Putamen (tissue), 1 donor: ENCODE data around the gene CLEC4F.

Experiments
- DNase-seq: peaks from one replicate; pipeline ENCODE4 v3.0.0-alpha.2; 2016; ENCODE audit warnings: low spot score

CLEC4F gene, protein sequence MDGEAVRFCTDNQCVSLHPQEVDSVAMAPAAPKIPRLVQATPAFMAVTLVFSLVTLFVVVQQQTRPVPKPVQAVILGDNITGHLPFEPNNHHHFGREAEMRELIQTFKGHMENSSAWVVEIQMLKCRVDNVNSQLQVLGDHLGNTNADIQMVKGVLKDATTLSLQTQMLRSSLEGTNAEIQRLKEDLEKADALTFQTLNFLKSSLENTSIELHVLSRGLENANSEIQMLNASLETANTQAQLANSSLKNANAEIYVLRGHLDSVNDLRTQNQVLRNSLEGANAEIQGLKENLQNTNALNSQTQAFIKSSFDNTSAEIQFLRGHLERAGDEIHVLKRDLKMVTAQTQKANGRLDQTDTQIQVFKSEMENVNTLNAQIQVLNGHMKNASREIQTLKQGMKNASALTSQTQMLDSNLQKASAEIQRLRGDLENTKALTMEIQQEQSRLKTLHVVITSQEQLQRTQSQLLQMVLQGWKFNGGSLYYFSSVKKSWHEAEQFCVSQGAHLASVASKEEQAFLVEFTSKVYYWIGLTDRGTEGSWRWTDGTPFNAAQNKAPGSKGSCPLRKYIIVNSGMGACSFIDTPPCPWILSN

GRCh38 chr2:70820499-70820898 lies at the start of gene CLEC4F:
Gene CLEC4F, minus strand, starts transcription at chr2:70820599. Its CDS starts 76 bp downstream, at chr2:70820523.
- DNase-seq = no peak

DNA sequence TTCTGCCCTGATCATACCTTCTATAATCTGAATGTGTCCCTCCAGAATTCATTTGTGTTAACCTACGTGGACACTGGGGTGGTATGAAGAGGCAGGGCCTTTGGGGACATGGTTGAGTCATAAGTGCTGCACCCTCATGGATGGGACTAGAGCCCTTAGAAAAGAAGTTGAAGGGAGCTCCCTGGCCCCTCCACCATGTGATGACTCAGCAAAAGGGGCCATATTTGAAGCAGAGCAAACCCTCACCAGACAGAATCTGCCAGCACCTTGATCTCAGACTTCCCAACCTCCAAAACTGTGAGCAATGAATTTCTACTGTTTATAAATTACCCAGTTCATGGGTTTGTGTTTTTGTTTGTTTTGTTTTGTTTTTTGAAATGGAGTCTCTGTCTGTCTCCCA lies 48.6 kb upstream of the CLEC4F start:
- no peak for DNase-seq

- DNase-seq = peak; percentile 53
These were observed 41.6 kb upstream of the CLEC4F start for GRCh38 chr2:70861777-70862625.

GRCh38 chr2:70855667-70856066 lies 35.3 kb upstream of the CLEC4F start:
- DNase-seq = no peak

DNA sequence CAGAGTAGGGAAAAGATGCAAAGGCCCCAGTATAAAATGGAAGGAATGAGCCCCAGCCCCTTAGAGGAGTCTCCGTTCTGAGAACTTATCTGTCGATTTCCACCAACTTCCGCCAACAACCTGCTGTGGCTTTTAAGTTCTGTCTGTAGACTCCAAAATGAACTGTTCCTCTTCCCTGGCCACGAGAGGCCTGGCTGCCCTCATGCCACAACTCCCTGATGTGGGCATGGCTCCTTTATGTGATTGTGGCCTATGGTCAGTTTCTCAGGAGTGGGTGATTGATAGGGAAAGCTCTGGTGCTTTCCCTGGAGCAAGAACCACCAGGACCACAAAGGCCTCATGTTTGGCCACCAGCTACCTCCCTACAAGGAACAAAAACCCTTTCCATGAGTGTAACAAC lies 34.0 kb upstream of the CLEC4F start:
- no peak for DNase-seq

GRCh38 chr2:70852824-70853223 lies 32.4 kb upstream of the CLEC4F start:
- no peak for DNase-seq

- peak; percentile 14 for DNase-seq
These were observed 31.3 kb upstream of the CLEC4F start for GRCh38 chr2:70851704-70852103.

DNA sequence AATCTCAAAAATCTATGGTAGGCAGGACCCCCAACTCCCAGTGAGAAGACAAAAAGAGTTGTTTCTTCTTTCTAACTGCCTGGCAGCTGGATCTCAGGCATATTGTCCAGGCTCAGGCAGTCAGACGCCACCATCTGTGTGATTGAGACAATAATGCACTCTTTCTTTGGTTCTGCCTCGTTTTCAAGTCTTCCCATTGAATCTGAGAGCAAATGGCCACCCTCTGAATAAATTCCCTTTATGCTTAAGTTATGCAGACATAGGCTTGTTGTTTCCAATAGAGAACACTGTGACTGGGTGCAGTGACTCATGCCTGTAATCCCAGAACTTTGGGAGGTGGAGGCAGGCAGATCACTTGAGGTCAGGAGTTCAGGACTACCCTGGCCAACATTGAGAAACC lies 30.5 kb upstream of the CLEC4F start:
- peak; percentile 48 for DNase-seq

DNA sequence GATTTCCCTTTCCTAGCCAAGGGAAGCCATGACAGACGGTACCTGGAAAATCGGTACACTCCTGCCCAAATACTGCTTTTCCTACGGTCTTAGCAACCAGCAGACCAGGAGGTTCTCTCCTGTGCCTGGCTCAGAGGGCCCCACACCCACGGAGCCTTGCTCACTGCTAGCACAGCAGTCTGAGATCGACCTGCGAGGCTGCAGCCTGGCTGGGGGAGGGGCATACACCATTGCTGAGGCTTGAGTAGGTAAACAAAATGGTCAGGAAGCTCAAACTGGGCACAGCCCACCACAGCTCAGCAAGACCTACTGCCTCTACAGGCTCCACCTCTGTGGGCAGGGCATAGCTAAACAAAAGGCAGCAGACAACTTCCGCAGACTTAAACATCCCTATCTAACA lies 22.0 kb upstream of the CLEC4F start:
- no peak for DNase-seq

GRCh38 chr2:70837980-70838925 lies 17.9 kb upstream of the CLEC4F start:
- no peak for DNase-seq

DNA sequence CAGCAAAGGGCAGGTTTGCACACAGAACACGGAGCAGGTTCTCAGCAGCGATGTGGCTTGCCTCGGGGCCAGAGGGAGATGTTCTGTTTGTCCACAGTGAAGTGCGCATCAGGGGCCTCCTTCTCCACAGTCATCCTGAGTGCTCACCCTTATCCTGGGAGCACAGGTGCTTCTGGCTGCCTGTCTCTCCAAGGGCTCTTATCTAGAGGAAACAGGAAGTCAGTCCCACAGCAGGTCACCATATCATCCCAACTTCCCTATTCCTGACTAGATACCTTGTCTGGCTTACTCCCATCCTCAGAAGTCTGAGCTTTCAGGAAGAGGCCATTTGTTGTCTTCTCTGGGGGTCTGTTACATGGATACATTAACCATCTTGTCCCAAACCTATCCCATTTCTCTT lies 15.2 kb upstream of the CLEC4F start, which contains the start of gene CD207:
CD207 (minus strand) TSS at position 174 of the 400 bp plus-strand sequence; CDS start at position 134, 40 bp downstream.
- DNase-seq = no peak

DNA sequence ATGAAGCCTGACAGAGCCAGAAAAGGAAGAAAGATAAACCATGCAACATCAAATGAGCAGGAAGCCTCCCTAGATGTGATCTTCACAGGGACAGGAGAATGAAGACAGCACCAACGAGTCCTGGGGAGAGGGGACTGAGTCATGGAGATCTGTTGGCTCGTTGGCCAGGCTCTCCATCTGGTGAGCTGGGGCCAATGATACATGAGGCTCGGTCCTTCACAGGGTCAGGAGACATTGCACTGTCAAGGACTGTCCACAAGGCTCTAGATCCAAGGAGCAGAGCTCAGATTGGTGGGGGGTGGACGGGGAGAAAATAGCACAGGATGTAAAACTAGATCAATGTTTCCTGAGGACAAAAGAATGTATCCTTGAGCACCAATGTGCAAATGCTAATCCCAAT lies 14.5 kb upstream of the CLEC4F start:
- no peak for DNase-seq

DNA sequence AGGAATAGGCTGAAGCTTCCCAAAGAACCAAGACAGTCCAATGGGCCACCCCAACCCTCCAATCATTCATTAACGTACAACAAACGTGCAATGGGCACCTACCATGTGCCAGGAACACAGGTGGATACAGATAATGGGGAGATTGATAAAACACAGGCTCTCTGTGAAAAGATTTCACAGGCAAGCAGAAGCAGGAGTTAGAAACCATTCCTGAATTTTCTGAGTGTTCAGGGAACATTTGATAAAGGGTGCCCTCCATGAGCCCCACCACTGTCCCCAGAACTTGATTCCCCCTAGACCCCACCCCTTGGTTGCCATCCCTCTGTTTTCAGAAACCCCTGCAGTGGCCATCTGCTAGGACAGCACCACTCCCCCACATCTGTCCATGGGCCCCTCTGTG lies 13.7 kb upstream of the CLEC4F start:
- no peak for DNase-seq

DNA sequence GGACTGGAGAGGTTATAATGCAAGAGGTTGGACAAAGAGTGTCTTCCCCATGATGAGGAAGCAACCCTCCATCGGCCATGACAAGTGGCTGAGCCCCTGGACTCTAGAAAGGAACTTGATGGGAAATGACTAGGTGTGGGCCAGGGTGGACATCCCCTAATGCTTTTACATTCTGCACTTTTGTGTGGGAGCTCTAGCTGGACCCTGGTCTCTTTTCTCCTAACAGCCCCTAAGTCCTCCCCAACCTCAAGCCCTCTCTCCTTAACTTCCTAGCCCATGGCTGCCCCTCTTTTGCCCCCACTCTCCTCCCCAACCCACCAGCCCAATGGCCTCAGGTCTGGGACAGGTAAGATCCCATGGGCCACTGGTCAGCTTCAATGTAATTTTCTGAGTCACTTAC lies 12.8 kb upstream of the CLEC4F start:
- no peak for DNase-seq

DNA sequence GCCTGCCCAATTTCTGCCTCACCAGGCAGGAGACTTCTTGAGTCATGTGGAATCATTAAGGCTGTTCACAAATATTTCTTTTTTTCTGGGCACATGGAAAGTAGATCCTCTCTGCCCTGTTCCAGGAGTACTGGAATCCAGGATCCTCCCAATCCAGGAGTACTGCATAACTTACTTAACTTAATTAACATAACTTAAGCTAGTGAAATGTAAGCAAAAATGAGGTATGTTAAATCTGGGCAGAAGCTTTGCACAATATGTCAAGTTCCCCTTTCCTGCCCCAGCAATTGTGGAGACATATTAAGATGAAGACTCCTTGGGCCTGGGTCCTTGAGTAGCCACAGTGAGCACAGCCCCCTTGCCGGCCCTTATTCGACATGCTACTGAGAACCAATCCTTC lies 12.0 kb upstream of the CLEC4F start:
- DNase-seq = no peak

- DNase-seq = no peak
These were observed 11.5 kb upstream of the CLEC4F start for GRCh38 chr2:70831861-70832260.

GRCh38 chr2:70830366-70830765 lies 10.0 kb upstream of the CLEC4F start:
- no peak for DNase-seq

DNA sequence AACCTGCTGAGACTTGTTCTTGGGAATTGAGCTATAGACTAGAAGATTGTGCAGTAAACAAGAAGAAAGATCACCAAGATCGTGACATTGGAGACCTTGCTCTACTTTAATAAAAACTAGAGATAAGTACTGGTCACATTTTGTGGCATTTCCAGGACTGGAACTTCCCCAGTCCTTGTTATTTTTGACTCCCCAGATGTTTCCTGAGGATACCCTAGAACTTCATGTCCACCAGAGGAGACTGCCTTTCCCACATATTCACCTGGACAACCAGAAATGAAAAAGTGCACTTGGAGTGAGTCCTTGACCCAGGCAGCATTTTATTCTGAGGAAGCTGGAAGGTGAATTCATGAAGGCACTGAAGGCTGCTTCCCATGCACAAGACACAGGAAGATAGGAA lies 9.5 kb upstream of the CLEC4F start:
- DNase-seq = no peak

GRCh38 chr2:70828914-70829824 lies 8.8 kb upstream of the CLEC4F start:
- no peak for DNase-seq

DNA sequence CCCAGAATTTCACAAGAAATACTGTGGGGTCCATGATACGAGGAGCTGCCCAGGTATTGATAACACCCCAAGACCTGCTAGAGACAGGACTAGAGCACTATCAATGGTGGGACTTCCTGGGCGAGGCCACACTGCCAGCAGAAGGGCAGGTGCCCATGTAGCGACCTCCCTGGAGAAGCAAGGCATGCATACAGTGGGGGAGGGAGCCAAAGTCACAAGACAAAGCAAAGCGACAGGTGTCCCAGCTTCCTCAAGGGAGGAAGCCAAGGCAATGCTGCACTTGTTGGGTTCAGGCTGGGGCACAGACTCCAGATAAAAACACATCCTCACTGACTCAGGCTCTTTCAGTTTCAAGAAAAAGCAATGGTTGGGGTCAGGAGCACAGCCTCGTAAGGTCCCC lies 7.7 kb upstream of the CLEC4F start:
- no peak for DNase-seq
